Stimulated activated CD8-positive, alpha-beta memory T cell treated with anti-CD3 and anti-CD28 coated beads, Interleukin-15, amount 100 ng/mL, for 4 hours (primary cell): ENCODE measurements around the gene CEP250.
A peak's percentile ranks its signal among the peaks of the same experiment; 100 is the strongest.
"Not testable (repeated sequence)": the region's sequence is repeated elsewhere in the genome, so short reads cannot be mapped to it uniquely, and the experiment has no call there.

ENCODE experiments used
- DNase-seq, 2 donors: peaks; one replicate each; pipeline ENCODE4 v3.0.0-alpha.2; 2020; ENCODE audit warnings: low read depth in 2 of 2

Gene CEP250

DNA sequence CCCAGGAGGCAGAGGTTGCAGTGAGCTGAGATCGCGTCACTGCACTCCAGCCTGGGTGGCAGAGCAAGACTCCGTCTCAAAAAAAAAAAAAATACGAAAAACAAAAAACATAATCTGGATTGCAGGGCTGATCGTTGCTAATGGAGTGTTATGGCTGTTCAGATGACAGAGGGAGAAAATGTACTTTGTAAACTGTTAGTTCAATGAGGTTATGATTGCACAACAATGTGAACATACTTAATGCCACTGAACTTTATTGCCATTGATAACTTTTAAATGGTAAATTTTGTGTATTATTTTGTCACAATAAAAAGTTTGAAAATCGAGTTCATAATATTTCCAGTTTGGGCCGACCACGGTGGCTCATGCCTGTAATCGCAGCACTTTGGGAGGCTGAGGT lies 63.6 kb downstream of the CEP250 start:
- no peak for DNase-seq

DNA sequence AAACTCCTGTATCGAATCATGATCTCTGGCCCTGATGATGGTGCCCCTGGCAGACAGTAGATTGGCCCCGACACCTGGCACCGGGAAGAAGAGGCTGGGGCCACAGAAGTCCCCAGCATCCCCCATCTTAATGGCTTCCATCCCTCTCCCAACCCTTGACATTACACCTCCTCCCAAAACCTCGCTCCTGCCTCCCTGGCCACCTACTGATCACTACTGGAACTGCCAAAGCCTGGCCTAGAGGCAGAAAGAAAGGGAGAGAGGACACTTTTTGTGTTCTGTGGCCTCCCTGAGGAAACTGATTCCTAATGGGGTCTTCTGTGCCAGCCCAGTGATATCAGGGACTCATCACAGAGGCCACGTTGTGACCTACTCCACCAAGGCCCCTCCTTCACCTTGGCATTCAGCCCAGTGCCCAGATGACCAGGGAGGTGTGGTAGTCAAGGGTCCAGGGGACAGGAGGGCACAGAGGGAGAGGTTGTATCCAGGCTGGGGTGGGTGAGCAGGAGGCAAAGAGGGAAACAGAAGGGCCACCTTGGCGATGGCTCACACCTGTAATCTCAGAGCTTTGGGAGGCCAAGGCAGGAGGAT lies 68.0 kb downstream of the CEP250 start:
- no peak for DNase-seq

DNA sequence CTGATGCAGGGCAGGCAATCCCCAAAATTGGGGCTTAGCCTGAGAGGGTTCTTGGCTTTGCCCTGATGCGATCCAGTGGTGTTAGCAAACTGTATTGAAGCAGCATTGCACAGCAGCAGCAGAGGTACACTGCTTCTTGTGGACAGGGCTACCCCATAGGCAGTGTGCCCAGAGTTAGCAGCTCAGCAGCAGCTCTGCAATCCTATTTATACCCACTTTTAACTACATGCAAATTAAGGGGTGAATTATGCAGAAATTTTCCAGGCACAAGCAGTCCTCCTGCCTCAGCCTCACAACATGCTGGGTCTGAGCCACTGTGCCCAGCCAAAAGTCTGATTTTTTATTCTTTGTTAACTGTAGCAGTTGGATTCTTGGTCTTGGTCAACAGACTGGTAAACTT lies 70.2 kb downstream of the CEP250 start:
- DNase-seq: no peak

DNA sequence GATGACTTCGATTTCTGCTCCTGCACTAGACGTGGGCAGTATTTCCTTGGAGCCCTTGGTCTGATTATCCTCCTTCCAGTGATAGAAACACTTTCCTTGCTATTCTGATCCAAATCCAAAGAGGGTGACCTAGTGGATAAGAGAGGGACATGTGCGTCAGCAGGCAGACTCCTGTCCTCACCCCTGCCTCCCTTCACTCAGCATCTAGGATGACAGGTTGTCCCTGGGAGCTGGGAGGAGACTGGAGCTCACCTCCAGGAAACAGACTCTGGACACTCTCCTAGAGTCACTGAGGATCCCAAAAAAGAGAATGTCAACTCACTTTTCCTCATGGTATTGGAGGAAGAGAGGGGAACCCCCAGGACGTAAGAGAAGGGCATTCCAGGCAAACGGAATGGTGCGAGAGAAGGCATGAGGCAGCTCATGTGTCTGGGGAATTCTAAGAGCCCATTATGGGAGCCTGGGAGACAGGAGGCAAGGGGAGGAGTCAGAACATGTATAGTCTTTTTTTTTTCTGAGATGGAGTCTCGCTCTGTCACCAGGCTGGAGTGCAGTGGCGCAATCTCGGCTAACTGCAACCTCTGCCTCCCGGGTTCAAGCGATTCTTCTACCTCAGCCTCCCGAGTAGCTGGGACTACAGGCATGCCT lies 71.8 kb downstream of the CEP250 start:
- DNase-seq: no peak

DNA sequence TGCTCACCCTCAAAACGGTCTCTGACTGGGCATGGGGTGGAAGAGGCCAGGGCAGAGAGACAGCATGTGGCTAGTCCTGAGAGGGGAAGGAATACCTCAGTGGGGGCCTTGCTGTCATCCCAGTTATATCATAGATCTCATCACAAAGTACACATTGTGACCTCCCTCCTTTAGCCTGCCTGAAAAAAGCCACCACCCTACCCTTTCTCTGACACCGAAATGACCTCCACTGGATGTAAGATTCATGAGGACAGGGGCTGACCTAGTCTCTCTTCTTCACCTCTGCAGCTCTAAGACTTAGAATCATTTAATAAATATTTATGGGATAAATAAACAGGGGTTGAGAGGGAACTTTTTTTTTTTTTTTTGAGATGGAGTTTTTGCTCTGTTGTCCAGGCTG lies 74.2 kb downstream of the CEP250 start, which contains the start of gene C20orf173:
TSS of gene C20orf173 (minus strand) at position 101 of the 400 bp plus-strand sequence. CDS start 279 bp downstream, outside the sequence.
- DNase-seq: no peak

DNA sequence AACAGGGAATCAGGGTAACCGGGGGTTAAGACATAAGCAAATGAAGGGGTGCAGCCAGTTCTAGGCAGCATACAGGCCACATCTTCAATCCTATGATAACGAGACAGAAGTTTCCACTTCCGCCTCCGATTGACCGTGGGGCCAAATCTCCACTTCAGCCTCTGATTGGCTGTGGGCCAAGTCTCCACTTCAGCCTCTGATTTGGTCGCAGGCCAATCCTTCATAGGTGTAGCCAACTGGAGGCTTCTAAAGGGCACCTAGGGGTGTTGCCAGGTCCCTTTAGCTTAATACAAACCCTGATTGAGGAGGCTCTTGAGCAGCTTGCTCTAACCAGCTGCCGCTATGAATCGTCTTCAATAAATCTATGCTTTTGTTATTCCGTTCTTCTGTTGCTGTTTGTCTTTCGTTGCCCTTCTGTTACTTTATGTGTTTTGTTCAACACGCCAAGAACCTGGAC lies 84.4 kb downstream of the CEP250 start:
- DNase-seq: no peak

DNA sequence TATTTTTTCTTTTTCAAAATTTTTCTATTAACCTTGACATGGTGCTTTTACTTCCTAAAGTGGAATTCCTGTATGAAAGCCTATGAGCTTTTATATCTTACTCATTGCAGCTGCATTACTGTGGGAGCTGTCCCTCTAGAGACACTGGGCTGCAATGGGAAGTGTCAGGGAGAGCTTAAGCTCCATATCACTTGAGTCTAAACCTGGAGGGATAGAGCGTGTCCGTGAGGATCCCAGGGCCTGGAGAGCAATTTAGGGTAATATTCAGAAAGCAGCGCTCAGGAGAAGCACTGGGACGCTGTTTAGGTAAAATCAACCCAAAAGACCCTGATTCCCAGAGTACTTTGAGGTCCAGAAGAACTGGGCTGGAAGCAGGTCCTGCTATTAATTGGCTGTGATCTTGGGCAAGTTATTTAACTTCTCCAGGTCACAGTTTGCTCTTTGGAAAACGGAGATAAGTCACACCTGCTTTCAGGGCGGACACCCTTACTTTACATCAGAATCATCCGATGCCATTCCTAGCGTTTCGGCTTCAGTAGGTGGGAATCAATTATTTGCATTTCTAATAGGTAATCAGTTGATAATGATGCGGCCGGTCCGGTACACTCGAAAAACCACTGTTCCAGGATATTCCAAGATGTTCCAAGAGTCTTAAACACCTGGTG lies 85.9 kb downstream of the CEP250 start:
- DNase-seq: no peak

DNA sequence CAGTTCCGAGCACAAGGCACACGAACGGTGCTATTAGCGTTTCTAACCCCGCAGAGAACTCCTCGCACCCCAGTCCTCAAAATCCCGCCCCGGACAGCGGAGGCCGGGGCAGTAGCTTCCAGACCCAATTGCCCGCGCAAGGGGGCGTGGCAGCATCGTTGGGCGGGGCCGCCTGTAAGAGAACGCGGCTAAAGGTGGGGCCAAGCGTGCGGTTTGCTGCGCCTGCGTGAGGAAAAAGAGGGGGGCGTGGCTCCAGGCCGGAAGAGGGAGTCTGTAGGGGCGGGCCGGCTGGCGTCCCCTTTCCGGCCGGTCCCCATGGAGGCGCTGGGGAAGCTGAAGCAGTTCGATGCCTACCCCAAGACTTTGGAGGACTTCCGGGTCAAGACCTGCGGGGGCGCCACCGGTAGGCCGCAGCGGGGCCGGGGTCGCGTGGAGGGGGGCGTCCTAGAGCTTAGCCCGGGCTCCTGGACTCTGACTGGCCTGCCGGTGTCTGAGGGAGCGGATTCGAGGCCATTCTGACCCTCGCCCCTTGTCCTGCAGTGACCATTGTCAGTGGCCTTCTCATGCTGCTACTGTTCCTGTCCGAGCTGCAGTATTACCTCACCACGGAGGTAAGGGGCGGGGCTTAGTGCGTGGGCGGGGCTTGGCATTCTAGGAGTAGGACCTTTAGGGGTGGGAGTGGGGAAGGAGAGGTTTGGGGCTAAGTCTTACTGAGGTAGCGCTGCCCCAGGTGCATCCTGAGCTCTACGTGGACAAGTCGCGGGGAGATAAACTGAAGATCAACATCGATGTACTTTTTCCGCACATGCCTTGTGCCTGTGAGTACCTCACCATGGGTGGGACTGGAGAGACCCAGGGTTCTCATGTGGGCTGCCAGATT lies 86.6 kb downstream of the CEP250 start, which contains the start of gene ERGIC3:
TSS of gene ERGIC3 (plus strand) at position 296 of the 880 bp plus-strand sequence. CDS start at position 316, 20 bp downstream.
- peak; percentile 91 to 92 for DNase-seq

DNA sequence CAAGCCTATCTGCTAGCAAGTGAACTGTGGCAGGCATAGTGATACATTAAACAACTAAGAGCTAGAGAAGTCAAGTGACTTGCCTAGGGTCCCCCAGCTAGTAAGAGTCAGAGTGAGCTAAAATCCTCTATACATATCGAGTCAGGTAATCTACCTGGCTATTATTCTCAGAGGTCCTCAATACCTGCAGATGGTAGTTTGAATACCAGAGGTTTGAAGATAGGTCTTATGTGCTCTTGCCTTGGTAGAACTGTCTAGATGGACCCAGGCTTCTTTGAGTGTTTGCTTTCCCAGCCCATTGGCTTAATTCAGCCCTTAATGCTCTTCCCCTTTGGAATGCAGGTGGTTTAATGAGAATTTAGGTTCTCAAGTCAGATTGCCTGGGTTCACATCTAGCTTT lies 87.6 kb downstream of the CEP250 start:
- DNase-seq: no peak

GRCh38 chr20:35544436-35544835 lies 89.0 kb downstream of the CEP250 start:
- DNase-seq: no peak

DNA sequence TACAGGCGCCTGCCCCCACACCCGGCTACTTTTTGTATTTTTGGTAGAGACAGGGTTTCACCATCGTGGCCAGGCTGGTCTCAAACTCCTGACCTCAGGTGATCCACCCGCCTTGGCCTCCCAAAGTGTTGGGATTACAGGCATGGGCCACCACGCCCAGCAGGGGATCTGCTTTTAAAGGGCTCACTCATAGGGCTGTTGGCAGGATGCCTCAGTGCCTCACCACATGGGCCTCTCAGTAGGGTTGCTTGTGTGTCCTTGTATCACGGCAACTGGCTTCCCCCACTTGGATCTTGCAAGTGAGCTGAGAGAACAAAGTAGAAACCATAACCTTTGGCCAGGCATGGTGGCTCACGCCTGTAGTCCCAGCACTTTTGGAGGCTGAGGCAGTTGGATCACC lies 89.5 kb downstream of the CEP250 start:
- DNase-seq: not testable (repeated sequence)

DNA sequence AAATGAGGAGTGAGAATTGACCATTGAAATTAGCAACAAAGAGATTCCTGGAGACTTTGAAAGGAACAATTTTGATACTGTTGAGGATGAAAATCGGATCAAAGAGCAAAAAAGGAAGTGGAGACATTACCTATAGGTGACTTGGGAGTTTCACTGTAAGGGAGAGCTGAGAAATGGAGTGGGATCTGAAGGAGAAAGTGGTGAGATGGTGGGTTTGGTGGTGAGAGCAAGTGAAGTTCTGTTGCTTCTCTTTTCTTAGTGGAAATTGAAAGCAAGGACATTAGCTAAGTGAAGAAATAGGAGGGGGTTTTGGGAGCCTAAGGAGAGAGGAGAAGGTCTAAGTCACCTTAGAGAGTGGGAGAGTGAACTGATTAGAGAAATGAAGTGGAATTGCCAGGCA lies 90.7 kb downstream of the CEP250 start:
- no peak for DNase-seq

GRCh38 chr20:35547329-35547728 lies 91.9 kb downstream of the CEP250 start:
- no peak for DNase-seq

- DNase-seq: no peak
Observed at GRCh38 chr20:35551503-35551902, 96.1 kb downstream of the CEP250 start.

GRCh38 chr20:35552914-35553313 lies 97.5 kb downstream of the CEP250 start:
- no peak for DNase-seq

DNA sequence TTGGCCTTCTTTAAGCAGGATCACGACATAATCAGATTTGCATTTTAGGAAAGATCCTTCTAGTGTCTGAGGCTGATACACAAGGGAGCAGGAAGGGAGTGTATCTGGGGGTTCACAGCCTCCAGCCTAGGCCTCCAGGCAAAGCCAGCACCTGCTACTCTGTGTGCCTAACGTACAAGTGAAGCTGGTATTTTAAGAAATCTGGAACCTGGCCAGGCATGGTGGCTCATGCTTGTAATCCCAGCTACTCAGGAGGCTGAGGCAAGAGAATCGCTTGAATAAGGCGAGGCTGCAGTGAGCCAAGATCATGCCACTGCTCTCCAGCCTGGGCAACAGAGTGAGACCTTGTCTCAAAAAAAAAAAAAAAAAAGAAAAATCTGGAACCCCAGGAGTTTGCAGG lies 100.1 kb downstream of the CEP250 start:
- not testable (repeated sequence) for DNase-seq

GRCh38 chr20:35555951-35556645 lies 100.7 kb downstream of the CEP250 start:
- DNase-seq: no peak

DNA sequence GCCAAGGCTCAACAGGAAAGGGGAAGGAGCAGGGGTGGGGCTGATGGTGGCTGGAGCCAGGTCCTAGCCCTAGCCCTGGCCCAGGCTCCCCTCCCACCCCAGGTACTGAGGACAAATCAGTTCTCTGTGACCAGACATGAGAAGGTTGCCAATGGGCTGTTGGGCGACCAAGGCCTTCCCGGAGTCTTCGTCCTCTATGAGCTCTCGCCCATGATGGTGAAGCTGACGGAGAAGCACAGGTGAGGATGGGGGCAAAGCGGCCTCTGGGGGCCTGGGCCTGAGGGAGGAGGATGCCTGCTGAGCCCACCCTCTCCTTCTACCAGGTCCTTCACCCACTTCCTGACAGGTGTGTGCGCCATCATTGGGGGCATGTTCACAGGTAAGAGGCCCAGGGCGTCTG lies 101.5 kb downstream of the CEP250 start:
- DNase-seq: no peak

DNA sequence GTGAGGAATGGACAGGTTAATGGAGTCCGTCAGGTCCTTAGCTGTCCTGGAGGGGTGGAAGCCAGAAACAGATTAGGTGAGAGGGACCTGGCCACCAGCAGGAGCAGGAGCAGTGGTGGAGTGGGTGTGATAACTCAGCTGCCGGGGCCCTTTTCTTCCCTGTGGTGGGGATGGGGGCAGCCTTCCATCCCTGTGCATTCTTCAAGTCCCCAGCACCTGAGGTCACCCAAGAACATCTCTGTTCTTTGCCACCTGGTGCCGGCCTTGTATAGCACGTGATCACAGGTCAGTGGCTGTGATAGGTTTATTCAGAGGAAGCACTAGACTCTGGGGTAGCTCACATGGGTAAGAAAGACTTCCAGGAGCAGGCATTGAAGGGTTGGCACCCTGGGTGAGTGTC lies 103.1 kb downstream of the CEP250 start:
- DNase-seq: no peak

GRCh38 chr20:35559042-35559693 lies 103.8 kb downstream of the CEP250 start:
- DNase-seq: no peak

GRCh38 chr20:35560105-35560511 lies 104.7 kb downstream of the CEP250 start:
- DNase-seq: no peak
